GM12878 (cell line): ENCODE measurements around the gene FFAR3. TPM values are rescaled to one million over a fixed set of nuclear protein-coding genes. Genes with fewer than 3 reads are reported as not detected.

Source experiments
- BHLHE40 ChIP-seq, 2 experiments: fragments of 450-650 bp in 1 of 2; IDR thresholded peaks; 2 replicates each; pipeline ENCODE4 v1.6.1; 2011 to 2017; ENCODE audit warnings: low read depth in 2 of 2, borderline replicate concordance in 1 of 2, improper control_type of control experiment in 1 of 2, low read length in 1 of 2, mild to moderate bottlenecking in 1 of 2
- BMI1 ChIP-seq: fragments of 450-650 bp; IDR thresholded peaks from 2 replicates; pipeline ENCODE4 v1.6.1; 2016; ENCODE audit warnings: mild to moderate bottlenecking, moderate library complexity, borderline replicate concordance
- CEBPB ChIP-seq, 2 experiments: fragments of 150-350 bp in 1 of 2; IDR thresholded peaks; 2 replicates each; pipeline ENCODE4 v1.6.1; 2012 to 2014; ENCODE audit warnings: low read depth in 2 of 2, low read length in 2 of 2, borderline replicate concordance in 1 of 2, inconsistent platforms in 1 of 2
- DPF2 ChIP-seq: fragments of 450-650 bp; IDR thresholded peaks from 2 replicates; pipeline ENCODE4 v1.6.1; 2017; ENCODE audit warnings: mild to moderate bottlenecking
- EED ChIP-seq: sonication (generic); IDR thresholded peaks from 2 replicates; pipeline ENCODE4 v1.6.1; 2016; ENCODE audit warnings: antibody characterized with exemption, low read depth
- EZH2 ChIP-seq: IDR thresholded peaks from 2 replicates; pipeline ENCODE4 v1.6.1; 2012; ENCODE audit warnings: low read depth, mild to moderate bottlenecking, control low read depth, inconsistent platforms, low read length, borderline replicate concordance; ENCODE audit not compliant: control insufficient read depth
- IKZF1 ChIP-seq: fragments of 450-650 bp; conservative IDR thresholded peaks from 2 replicates; pipeline ENCODE4 v1.6.1; 2017; ENCODE audit warnings: antibody characterized with exemption, mild to moderate bottlenecking
- MEF2A ChIP-seq: IDR thresholded peaks from 2 replicates; pipeline ENCODE4 v1.6.1; 2011; ENCODE audit warnings: low read depth, mild to moderate bottlenecking, low read length, moderate library complexity; ENCODE audit not compliant: insufficient read depth
- MEF2B ChIP-seq: fragments of 450-650 bp; IDR thresholded peaks from 2 replicates; pipeline ENCODE4 v1.6.1; 2018; ENCODE audit warnings: mild to moderate bottlenecking, moderate library complexity; ENCODE audit not compliant: partially characterized antibody, poor library complexity, severe bottlenecking
- NFIC ChIP-seq: IDR thresholded peaks from 2 replicates; pipeline ENCODE4 v1.6.1; 2012; ENCODE audit warnings: low read depth, mild to moderate bottlenecking, inconsistent platforms, low read length, moderate library complexity
- PBX3 ChIP-seq: IDR thresholded peaks from 2 replicates; pipeline ENCODE4 v1.6.1; 2011; ENCODE audit warnings: mild to moderate bottlenecking, low read depth, low read length, moderate library complexity; ENCODE audit not compliant: insufficient replicate concordance
- PKNOX1 ChIP-seq: fragments of 450-650 bp; IDR thresholded peaks from 2 replicates; pipeline ENCODE4 v1.6.1; 2016; ENCODE audit warnings: mild to moderate bottlenecking
- RAD21 ChIP-seq: IDR thresholded peaks from 2 replicates; pipeline ENCODE4 v1.6.1; 2011; ENCODE audit warnings: mild to moderate bottlenecking, low read depth, low read length, moderate library complexity; ENCODE audit not compliant: insufficient read depth
- RBBP5 ChIP-seq: fragments of 200-600 bp; sonication (generic); conservative IDR thresholded peaks from 2 replicates; pipeline ENCODE4 v1.6.1; 2016
- SIX5 ChIP-seq: IDR thresholded peaks from 2 replicates; pipeline ENCODE4 v1.6.1; 2011; ENCODE audit warnings: mild to moderate bottlenecking, low read depth, low read length, moderate library complexity; ENCODE audit not compliant: severe bottlenecking
- SP1 ChIP-seq: IDR thresholded peaks from one replicate; pipeline ENCODE4 v1.6.1; 2011; ENCODE audit warnings: low read depth, low read length
- SPI1 ChIP-seq: IDR thresholded peaks from 2 replicates; pipeline ENCODE4 v1.6.1; 2011; ENCODE audit warnings: low read depth, mild to moderate bottlenecking, low read length, moderate library complexity, borderline replicate concordance; ENCODE audit not compliant: insufficient read depth
- TCF12 ChIP-seq: IDR thresholded peaks from 2 replicates; pipeline ENCODE4 v1.6.1; 2011; ENCODE audit warnings: low read depth, mild to moderate bottlenecking, low read length
- ZNF217 ChIP-seq: fragments of 450-650 bp; IDR thresholded peaks from 2 replicates; pipeline ENCODE4 v1.6.1; 2017; ENCODE audit warnings: antibody characterized with exemption, mild to moderate bottlenecking
- polyA plus RNA-seq, 11 experiments: library from polyadenylated mRNA; depleted of rRNA in 4 of 11; unstranded in 6 of 11; stranded (reverse) in 5 of 11; fragments of >200 nt; fragmentation: Nextera tagmentation in 4 of 11; fragmentation: Illumina TruSeq in 1 of 11; extraction: Ambion mirVana in 4 of 11; extraction: Trizol in 1 of 11; gene quantifications; 1 replicate in 1 of 11; 2 replicates in 10 of 11; pipeline versions ENCODE4 v1.2.1 to v1.2.3, GENCODE V29; 2011 to 2016; ENCODE audit warnings: inconsistent platforms in 2 of 11, missing spikeins in 2 of 11, low read depth in 1 of 11
- total RNA-seq, 4 experiments: library from RNA; depleted of rRNA in 3 of 4; stranded (reverse); fragments of >200 nt in 3 of 4; fragmentation: Illumina TruSeq in 1 of 4; extraction: Trizol in 1 of 4; gene quantifications; 2 replicates each; pipeline versions ENCODE4 v1.2.1 to v1.2.3, GENCODE V29; 2013 to 2021
- TF ChIP-seq, protein P1 (sequence below): fragments of 450-650 bp; IDR thresholded peaks from 2 replicates; pipeline ENCODE4 v1.6.1; 2018; ENCODE audit warnings: mild to moderate bottlenecking, low read depth, moderate library complexity; ENCODE audit not compliant: partially characterized antibody
- TF ChIP-seq, protein P2 (sequence below): fragments of 450-650 bp; IDR thresholded peaks from 2 replicates; pipeline ENCODE4 v1.6.1; 2017; ENCODE audit warnings: antibody characterized with exemption, mild to moderate bottlenecking, moderate library complexity

The FFAR3 gene
- total and polyA plus RNA-seq, 10 of the 15 experiments (the other 5 are each of a cell fraction or from before 2014, with no cell fraction given): 0.15 to 0.18 TPM; not detected in 8

- TF ChIP-seq ZNF217 (peak; percentile 58; the same call in 1 of the 2 replicates), RBBP5 (no peak), NFIC (peak; percentile 82; the same call in 1 of the 2 replicates), BHLHE40 (IDR thresholded peaks at IDR 0.05; ENCODE audit: borderline replicate concordance in 1 of 2, low read depth in 2 of 2, low read length in 1 of 2) (peak; percentile 98), MEF2A (peak; percentile 63; the same call in 1 of the 2 replicates), SP1 (peak; percentile 49), BMI1 (peak; percentile 85), PKNOX1 (peak; percentile 64; the same call in 1 of the 2 replicates), DPF2 (peak; percentile 79; the same call in 1 of the 2 replicates), SIX5 (no peak), RAD21 (no peak), EZH2 (no peak), IKZF1 (peak; percentile 83), MEF2B (peak; percentile 55), SPI1 (0 out of 2 replicates have a peak, but pooled peaks have one; percentile 6), EED (peak; percentile 68), CEBPB (IDR thresholded peaks at IDR 0.05; ENCODE audit: borderline replicate concordance in 1 of 2, low read depth in 2 of 2, low read length in 2 of 2) (0 out of 4 replicates have a peak, but pooled peaks of 1 of the 2 experiments have one; percentile 27), PBX3 (peak; percentile 65), TCF12 (peak; percentile 94)
- TF ChIP-seq, protein P1, sequence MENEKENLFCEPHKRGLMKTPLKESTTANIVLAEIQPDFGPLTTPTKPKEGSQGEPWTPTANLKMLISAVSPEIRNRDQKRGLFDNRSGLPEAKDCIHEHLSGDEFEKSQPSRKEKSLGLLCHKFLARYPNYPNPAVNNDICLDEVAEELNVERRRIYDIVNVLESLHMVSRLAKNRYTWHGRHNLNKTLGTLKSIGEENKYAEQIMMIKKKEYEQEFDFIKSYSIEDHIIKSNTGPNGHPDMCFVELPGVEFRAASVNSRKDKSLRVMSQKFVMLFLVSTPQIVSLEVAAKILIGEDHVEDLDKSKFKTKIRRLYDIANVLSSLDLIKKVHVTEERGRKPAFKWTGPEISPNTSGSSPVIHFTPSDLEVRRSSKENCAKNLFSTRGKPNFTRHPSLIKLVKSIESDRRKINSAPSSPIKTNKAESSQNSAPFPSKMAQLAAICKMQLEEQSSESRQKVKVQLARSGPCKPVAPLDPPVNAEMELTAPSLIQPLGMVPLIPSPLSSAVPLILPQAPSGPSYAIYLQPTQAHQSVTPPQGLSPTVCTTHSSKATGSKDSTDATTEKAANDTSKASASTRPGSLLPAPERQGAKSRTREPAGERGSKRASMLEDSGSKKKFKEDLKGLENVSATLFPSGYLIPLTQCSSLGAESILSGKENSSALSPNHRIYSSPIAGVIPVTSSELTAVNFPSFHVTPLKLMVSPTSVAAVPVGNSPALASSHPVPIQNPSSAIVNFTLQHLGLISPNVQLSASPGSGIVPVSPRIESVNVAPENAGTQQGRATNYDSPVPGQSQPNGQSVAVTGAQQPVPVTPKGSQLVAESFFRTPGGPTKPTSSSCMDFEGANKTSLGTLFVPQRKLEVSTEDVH: peak; percentile 17
- TF ChIP-seq, protein P2, sequence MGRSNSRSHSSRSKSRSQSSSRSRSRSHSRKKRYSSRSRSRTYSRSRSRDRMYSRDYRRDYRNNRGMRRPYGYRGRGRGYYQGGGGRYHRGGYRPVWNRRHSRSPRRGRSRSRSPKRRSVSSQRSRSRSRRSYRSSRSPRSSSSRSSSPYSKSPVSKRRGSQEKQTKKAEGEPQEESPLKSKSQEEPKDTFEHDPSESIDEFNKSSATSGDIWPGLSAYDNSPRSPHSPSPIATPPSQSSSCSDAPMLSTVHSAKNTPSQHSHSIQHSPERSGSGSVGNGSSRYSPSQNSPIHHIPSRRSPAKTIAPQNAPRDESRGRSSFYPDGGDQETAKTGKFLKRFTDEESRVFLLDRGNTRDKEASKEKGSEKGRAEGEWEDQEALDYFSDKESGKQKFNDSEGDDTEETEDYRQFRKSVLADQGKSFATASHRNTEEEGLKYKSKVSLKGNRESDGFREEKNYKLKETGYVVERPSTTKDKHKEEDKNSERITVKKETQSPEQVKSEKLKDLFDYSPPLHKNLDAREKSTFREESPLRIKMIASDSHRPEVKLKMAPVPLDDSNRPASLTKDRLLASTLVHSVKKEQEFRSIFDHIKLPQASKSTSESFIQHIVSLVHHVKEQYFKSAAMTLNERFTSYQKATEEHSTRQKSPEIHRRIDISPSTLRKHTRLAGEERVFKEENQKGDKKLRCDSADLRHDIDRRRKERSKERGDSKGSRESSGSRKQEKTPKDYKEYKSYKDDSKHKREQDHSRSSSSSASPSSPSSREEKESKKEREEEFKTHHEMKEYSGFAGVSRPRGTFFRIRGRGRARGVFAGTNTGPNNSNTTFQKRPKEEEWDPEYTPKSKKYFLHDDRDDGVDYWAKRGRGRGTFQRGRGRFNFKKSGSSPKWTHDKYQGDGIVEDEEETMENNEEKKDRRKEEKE: no peak
Observed at GRCh38 chr19:35404879-35405622, 46.8 kb downstream of the FFAR3 start (continued).
